WERI-Rb-1 (cell line): ENCODE data around the gene CCDC102A.

ENCODE experiments used
- DNase-seq: peaks from one replicate; pipeline ENCODE4 v3.0.0-alpha.2; 2020
- H3K27ac ChIP-seq: fragments of 250-450 bp; sonication (Bioruptor Pico); 2 replicates; pipeline ENCODE4 v1.5.1; 2020; ENCODE audit warnings: mild to moderate bottlenecking, moderate library complexity
- H3K27me3 ChIP-seq: fragments of 250-450 bp; sonication (Bioruptor Pico); 2 replicates; pipeline ENCODE4 v1.5.1; 2021; ENCODE audit warnings: mild to moderate bottlenecking, low read depth, moderate library complexity; ENCODE audit not compliant: insufficient read depth, severe bottlenecking
- H3K36me3 ChIP-seq: fragments of 250-450 bp; sonication (Bioruptor Pico); 2 replicates; pipeline ENCODE4 v1.5.1; 2020; ENCODE audit warnings: mild to moderate bottlenecking, moderate library complexity
- H3K4me3 ChIP-seq: 2 replicates; pipeline ENCODE4 v1.5.1; 2011; ENCODE audit warnings: low read depth, mild to moderate bottlenecking, control low read depth, low read length
- H3K9me3 ChIP-seq: fragments of 250-450 bp; sonication (Bioruptor Pico); 2 replicates; pipeline ENCODE4 v1.5.1; 2021; ENCODE audit warnings: mild to moderate bottlenecking, moderate library complexity; ENCODE audit not compliant: severe bottlenecking
- CTCF ChIP-seq: IDR thresholded peaks from 2 replicates; pipeline ENCODE4 v1.5.1; 2011; ENCODE audit warnings: low read depth, mild to moderate bottlenecking, control low read depth, inconsistent platforms, low read length

Gene CCDC102A

GRCh38 chr16:57484515-57485005 lies 51.8 kb downstream of the CCDC102A start:
- DNase-seq = no peak
- Histone ChIP-seq H3K4me3 (no peak overlapping the region), H3K27ac (no peak overlapping the region), H3K27me3 (no peaks in the 10 kb centered on the region), H3K36me3 (no peaks in the 10 kb centered on the region), H3K9me3 (peaks cover 4% of the 10 kb centered on the region)
- TF ChIP-seq CTCF = no peak

GRCh38 chr16:57483725-57484514 lies 52.5 kb downstream of the CCDC102A start:
- Histone ChIP-seq H3K27me3 (no peaks in the 10 kb centered on the region), H3K9me3 (no peaks in the 10 kb centered on the region), H3K27ac (no peak overlapping the region), H3K36me3 (no peaks in the 10 kb centered on the region), H3K4me3 (no peak overlapping the region)
- no peak for TF ChIP-seq CTCF
- no peak for DNase-seq

- H3K4me3 ChIP-seq = no peak overlapping the region
- no peaks in the 10 kb centered on the region for H3K27me3 ChIP-seq
- no peaks in the 10 kb centered on the region for H3K36me3 ChIP-seq
These were observed 53.4 kb downstream of the CCDC102A start for GRCh38 chr16:57482845-57483545.

GRCh38 chr16:57481421-57481820 lies 55.0 kb downstream of the CCDC102A start:
- Histone ChIP-seq H3K27ac (no peak overlapping the region), H3K4me3 (no peak overlapping the region)
- DNase-seq = no peak

More at GRCh38 chr16:57482845-57483545, 53.4 kb downstream of the CCDC102A start:
- no peak for TF ChIP-seq CTCF
- H3K9me3 ChIP-seq = no peaks in the 10 kb centered on the region
- H3K27ac ChIP-seq = no peak overlapping the region
- no peak for DNase-seq

GRCh38 chr16:57480754-57481230 lies 55.6 kb downstream of the CCDC102A start:
- Histone ChIP-seq H3K4me3 (no peak overlapping the region), H3K27ac (no peak overlapping the region; the same call in 1 of the 2 replicates), H3K36me3 (no peaks in the 10 kb centered on the region), H3K9me3 (no peaks in the 10 kb centered on the region), H3K27me3 (no peaks in the 10 kb centered on the region)
- DNase-seq = no peak
- TF ChIP-seq CTCF = no peak

More at GRCh38 chr16:57481421-57481820, 55.0 kb downstream of the CCDC102A start:
- Histone ChIP-seq H3K27me3 (no peaks in the 10 kb centered on the region), H3K36me3 (no peaks in the 10 kb centered on the region), H3K9me3 (no peaks in the 10 kb centered on the region)
- TF ChIP-seq CTCF = no peak
